GM12878 (cell line): ENCODE measurements around the gene SGIP1. TPM values are rescaled to one million over a fixed set of nuclear protein-coding genes. Genes with fewer than 3 reads are reported as not detected.

Source experiments
- ATAC-seq: fragments of 200-7000 bp; cut with Tn5 transposase; 3 replicates; pipeline ENCODE4 v1.9.1; 2020; ENCODE audit warnings: mild to moderate bottlenecking, moderate library complexity
- BruUV-seq: library from RNA; stranded (reverse); fragments of 400-500 nt; replicated peaks from 2 replicates; lab custom pipeline; 2021; lab: Mats Ljungman, UMichigan
- CTCF ChIA-PET: fragments of 300-600 bp; sonication (Branson Sonifier 250); formaldehyde crosslinking; extraction: SDS; loops from one replicate; lab custom pipeline; 2021; ENCODE audit warnings: inconsistent platforms; lab: Yijun Ruan, JAX
- POLR2A ChIA-PET: fragments of 350-600 bp; formaldehyde crosslinking; extraction: SDS; loops from one replicate; lab custom pipeline; 2021; ENCODE audit warnings: inconsistent platforms; lab: Charles Lee
- RAD21 ChIA-PET: fragments of 300-600 bp; sonication (Branson Sonifier 250); formaldehyde crosslinking; loops from one replicate; lab custom pipeline; 2023; ENCODE audit warnings: antibody characterized with exemption; ENCODE audit not compliant: unreplicated experiment; lab: Charles Lee
- SMC1A ChIA-PET: fragments of 300-600 bp; sonication (Branson Sonifier 250); formaldehyde crosslinking; loops from one replicate; lab custom pipeline; 2023; ENCODE audit not compliant: unreplicated experiment, uncharacterized antibody; lab: Charles Lee
- DNase-seq: peaks from one replicate; pipeline ENCODE4 v3.0.0-alpha.2; 2011; ENCODE audit warnings: low read depth, low spot score
- FAIRE-seq: peaks from 3 replicates; lab custom pipeline; 2011; peaks lifted over from hg19 to GRCh38; lab: Jason Lieb, UNC
- H2AFZ ChIP-seq: 2 replicates; pipeline ENCODE4 v1.6.0; 2011; ENCODE audit warnings: low read depth, low read length, control low read depth; ENCODE audit not compliant: control insufficient read depth
- H3K27ac ChIP-seq: 2 replicates; pipeline ENCODE4 v1.5.1; 2011; ENCODE audit warnings: control low read depth; ENCODE audit not compliant: control insufficient read depth, insufficient read depth
- H3K27me3 ChIP-seq, 2 experiments: replicated peaks in 1 of 2; 2 replicates each; pipeline versions ENCODE4 v1.6.0 to v1.6.1; 2011; ENCODE audit warnings: low read length in 1 of 2; ENCODE audit not compliant: control insufficient read depth in 2 of 2, insufficient read depth in 2 of 2
- H3K36me3 ChIP-seq, 2 experiments: 2 replicates each; pipeline ENCODE4 v1.5.1; 2011; ENCODE audit warnings: low read length in 1 of 2; ENCODE audit not compliant: control insufficient read depth in 2 of 2, insufficient read depth in 2 of 2
- H3K4me1 ChIP-seq: 2 replicates; pipeline ENCODE4 v1.6.1; 2011; ENCODE audit warnings: mild to moderate bottlenecking, low read length, moderate library complexity, mixed read lengths; ENCODE audit not compliant: control insufficient read depth, insufficient read depth
- H3K4me2 ChIP-seq: 2 replicates; pipeline ENCODE4 v1.6.0; 2011; ENCODE audit warnings: control low read depth; ENCODE audit not compliant: control insufficient read depth, insufficient read depth
- H3K4me3 ChIP-seq: fragments of 200-600 bp; sonication (generic); 2 replicates; pipeline ENCODE4 v1.5.1; 2016
- H3K79me2 ChIP-seq: 2 replicates; pipeline ENCODE4 v1.6.0; 2011; ENCODE audit warnings: low read length; ENCODE audit not compliant: control insufficient read depth, insufficient read depth
- H3K9ac ChIP-seq: 2 replicates; pipeline ENCODE4 v1.8.0; 2011; ENCODE audit warnings: low read length, control low read depth, mixed read lengths; ENCODE audit not compliant: control insufficient read depth, insufficient read depth
- H3K9me3 ChIP-seq: replicated peaks from 3 replicates; pipeline ENCODE4 v1.5.1; 2011; ENCODE audit warnings: mild to moderate bottlenecking, low read length; ENCODE audit not compliant: control insufficient read depth, insufficient read depth
- H4K20me1 ChIP-seq: 2 replicates; pipeline ENCODE4 v1.6.0; 2011; ENCODE audit not compliant: control insufficient read depth, insufficient read depth
- ATF2 ChIP-seq: IDR thresholded peaks from 2 replicates; pipeline ENCODE4 v1.6.1; 2012; ENCODE audit warnings: low read length, inconsistent platforms
- ATF7 ChIP-seq: fragments of 450-650 bp; IDR thresholded peaks from 2 replicates; pipeline ENCODE4 v1.6.1; 2016; ENCODE audit warnings: low read depth, mild to moderate bottlenecking
- BRCA1 ChIP-seq: IDR thresholded peaks from 2 replicates; pipeline ENCODE4 v1.6.1; 2011; ENCODE audit warnings: low read depth, low read length, improper control_type of control experiment
- FOXK2 ChIP-seq: fragments of 450-650 bp; IDR thresholded peaks from 2 replicates; pipeline ENCODE4 v1.6.1; 2017; ENCODE audit warnings: mild to moderate bottlenecking, moderate library complexity
- HDAC6 ChIP-seq: fragments of 200-600 bp; sonication (generic); IDR thresholded peaks from one replicate; pipeline ENCODE4 v1.8.0; 2017; ENCODE audit warnings: antibody characterized with exemption; ENCODE audit not compliant: unreplicated experiment
- MEF2B ChIP-seq: fragments of 450-650 bp; IDR thresholded peaks from 2 replicates; pipeline ENCODE4 v1.6.1; 2018; ENCODE audit warnings: mild to moderate bottlenecking, moderate library complexity; ENCODE audit not compliant: partially characterized antibody, poor library complexity, severe bottlenecking
- MTA2 ChIP-seq: fragments of 450-650 bp; IDR thresholded peaks from 2 replicates; pipeline ENCODE4 v1.6.1; 2016; ENCODE audit warnings: low read depth, mild to moderate bottlenecking, moderate library complexity
- NFXL1 ChIP-seq: fragments of 450-650 bp; IDR thresholded peaks from 2 replicates; pipeline ENCODE4 v1.6.1; 2017; ENCODE audit warnings: antibody characterized with exemption, mild to moderate bottlenecking, borderline replicate concordance
- NR2C2 ChIP-seq: IDR thresholded peaks from 2 replicates; pipeline ENCODE4 v1.6.1; 2011; ENCODE audit warnings: borderline replicate concordance, low read depth; ENCODE audit not compliant: control insufficient read depth, insufficient read length
- PAX5 ChIP-seq: IDR thresholded peaks from 2 replicates; pipeline ENCODE4 v1.6.1; 2011; ENCODE audit warnings: low read depth, low read length, borderline replicate concordance
- PML ChIP-seq: IDR thresholded peaks from 2 replicates; pipeline ENCODE4 v1.6.1; 2012; ENCODE audit warnings: low read length, inconsistent platforms
- SIX5 ChIP-seq: IDR thresholded peaks from 2 replicates; pipeline ENCODE4 v1.6.1; 2011; ENCODE audit warnings: mild to moderate bottlenecking, low read depth, low read length, moderate library complexity; ENCODE audit not compliant: severe bottlenecking
- SKIL ChIP-seq: fragments of 450-650 bp; IDR thresholded peaks from 2 replicates; pipeline ENCODE4 v1.6.1; 2017; ENCODE audit warnings: mild to moderate bottlenecking, low read depth, inconsistent platforms; ENCODE audit not compliant: poor library complexity, severe bottlenecking
- SMAD1 ChIP-seq: fragments of 450-650 bp; IDR thresholded peaks from 2 replicates; pipeline ENCODE4 v1.6.1; 2018; ENCODE audit warnings: mild to moderate bottlenecking, low read depth; ENCODE audit not compliant: partially characterized antibody
- STAT1 ChIP-seq: fragments of 450-650 bp; conservative IDR thresholded peaks from 2 replicates; pipeline ENCODE4 v1.6.1; 2014; ENCODE audit warnings: antibody characterized with exemption, mild to moderate bottlenecking
- ZNF687 ChIP-seq: fragments of 450-650 bp; IDR thresholded peaks from 2 replicates; pipeline ENCODE4 v1.6.1; 2017; ENCODE audit warnings: mild to moderate bottlenecking, moderate library complexity
- WGBS: methylation state at CpG from one replicate; pipeline ENCODE4 v1.1.6; 2016; ENCODE audit warnings: low lambda C conversion rate; ENCODE audit not compliant: insufficient replicate concordance, insufficient coverage; ENCODE audit errors: missing lambda C conversion rate; 5-methylcytosine and 5-hydroxymethylcytosine counted together
- in situ Hi-C: fragments of 300-500 bp; cut with MboI; formaldehyde crosslinking; loops from 9 replicates; pipeline ENCODE4 v1.14.3; 2018; ENCODE audit warnings: mixed read lengths
- intact Hi-C: fragments of 100-400 bp; cut with micrococcal nuclease; formaldehyde crosslinking; loops from one replicate; pipeline ENCODE4 v1.14.2; 2022; ENCODE audit not compliant: unreplicated experiment
- polyA plus RNA-seq, 11 experiments: library from polyadenylated mRNA; depleted of rRNA in 4 of 11; unstranded in 6 of 11; stranded (reverse) in 5 of 11; fragments of >200 nt; fragmentation: Nextera tagmentation in 4 of 11; fragmentation: Illumina TruSeq in 1 of 11; extraction: Ambion mirVana in 4 of 11; extraction: Trizol in 1 of 11; gene quantifications; 1 replicate in 1 of 11; 2 replicates in 10 of 11; pipeline versions ENCODE4 v1.2.1 to v1.2.3, GENCODE V29; 2011 to 2016; ENCODE audit warnings: inconsistent platforms in 2 of 11, missing spikeins in 2 of 11, low read depth in 1 of 11
- total RNA-seq, 4 experiments: library from RNA; depleted of rRNA in 3 of 4; stranded (reverse); fragments of >200 nt in 3 of 4; fragmentation: Illumina TruSeq in 1 of 4; extraction: Trizol in 1 of 4; gene quantifications; 2 replicates each; pipeline versions ENCODE4 v1.2.1 to v1.2.3, GENCODE V29; 2013 to 2021

SGIP1 gene
- total and polyA plus RNA-seq, 10 of the 15 experiments (the other 5 are each of a cell fraction or from before 2014, with no cell fraction given): 0.15 TPM; not detected in 9

- TF ChIP-seq ATF2: no peak
- TF ChIP-seq SIX5: no peak
- no peak for TF ChIP-seq MEF2B
- no peak for TF ChIP-seq NR2C2
- TF ChIP-seq PAX5: no peak
- TF ChIP-seq ATF7: no peak
- no peak for TF ChIP-seq HDAC6
- no peak for TF ChIP-seq PML
- TF ChIP-seq STAT1: no peak
- TF ChIP-seq SMAD1: no peak
Observed at GRCh38 chr1:66494482-66494881, 39.5 kb upstream of the SGIP1 start (continued).

GRCh38 chr1:66495495-66495894, 38.5 kb upstream of the SGIP1 start:
- ChIA-PET CTCF (interaction anchor here (0.9 to 1.5 kb wide), 5 partner anchors 8 to 49 kb away, joined by 3 to 6 read pairs (median 6); no protein-coding TSS in a partner anchor), RAD21 (interaction anchor here (0.7 to 1.8 kb wide), 2 partner anchors 49 to 59 kb away, joined by 3 to 6 read pairs; no protein-coding TSS in a partner anchor), POLR2A (interaction anchor here (0.5 kb wide), 1 partner anchor 957 kb away, joined by 3 read pairs; no protein-coding TSS in a partner anchor), SMC1A (interaction anchor here (0.7 to 1.2 kb wide), 2 partner anchors 8 to 29 kb away, joined by 3 read pairs; no protein-coding TSS in a partner anchor)
- BruUV-seq: no TSS peak
- in situ Hi-C loops (no loop called here), intact Hi-C loops (no loop called here)
- H3K4me1 ChIP-seq: no peaks in the 10 kb centered on the region
- no peaks in the 10 kb centered on the region for H3K36me3 ChIP-seq
- no peak for DNase-seq
- WGBS: 4% methylated on average over 1 of the region's 1 CpG
- H3K9me3 ChIP-seq: no peaks in the 10 kb centered on the region
- no peak for ATAC-seq
- H3K4me2 ChIP-seq: no peak overlapping the region
- H3K4me3 ChIP-seq: no peak overlapping the region
- no peaks in the 10 kb centered on the region for H3K79me2 ChIP-seq
- no peak for FAIRE-seq
- H3K9ac ChIP-seq: no peak overlapping the region
- H3K27ac ChIP-seq: no peak overlapping the region
- H2AFZ ChIP-seq: no peak overlapping the region
- H3K27me3 ChIP-seq: no peaks in the 10 kb centered on the region; a peak in 1 of 4 replicates
- no peaks in the 10 kb centered on the region for H4K20me1 ChIP-seq
- no peak for TF ChIP-seq MEF2B
- no peak for TF ChIP-seq MTA2
- no peak for TF ChIP-seq NFXL1
- no peak for TF ChIP-seq FOXK2
- TF ChIP-seq SKIL: no peak
- no peak for TF ChIP-seq BRCA1
- no peak for TF ChIP-seq ZNF687
